ENCODE measurements around the gene PIK3R2. TPM values are rescaled to one million over a fixed set of nuclear protein-coding genes. Genes with fewer than 3 reads are reported as not detected.

PIK3R2 gene
- total and polyA plus RNA-seq, 2 experiments from 2014 or later, result 8.5 to 66.6 TPM

- TF ChIP-seq ZNF462 (CRISPR knock-in tag; IDR thresholded peaks at IDR 0.05) (no peak), ZNF114 (CRISPR knock-in tag; IDR thresholded peaks at IDR 0.05) (no peak), ETS1 (IDR thresholded peaks at IDR 0.05) (no peak), EZH2phosphoT487 (IDR thresholded peaks at IDR 0.05; ENCODE audit: unreplicated experiment) (no peak)
- TF ChIP-seq, protein P1, sequence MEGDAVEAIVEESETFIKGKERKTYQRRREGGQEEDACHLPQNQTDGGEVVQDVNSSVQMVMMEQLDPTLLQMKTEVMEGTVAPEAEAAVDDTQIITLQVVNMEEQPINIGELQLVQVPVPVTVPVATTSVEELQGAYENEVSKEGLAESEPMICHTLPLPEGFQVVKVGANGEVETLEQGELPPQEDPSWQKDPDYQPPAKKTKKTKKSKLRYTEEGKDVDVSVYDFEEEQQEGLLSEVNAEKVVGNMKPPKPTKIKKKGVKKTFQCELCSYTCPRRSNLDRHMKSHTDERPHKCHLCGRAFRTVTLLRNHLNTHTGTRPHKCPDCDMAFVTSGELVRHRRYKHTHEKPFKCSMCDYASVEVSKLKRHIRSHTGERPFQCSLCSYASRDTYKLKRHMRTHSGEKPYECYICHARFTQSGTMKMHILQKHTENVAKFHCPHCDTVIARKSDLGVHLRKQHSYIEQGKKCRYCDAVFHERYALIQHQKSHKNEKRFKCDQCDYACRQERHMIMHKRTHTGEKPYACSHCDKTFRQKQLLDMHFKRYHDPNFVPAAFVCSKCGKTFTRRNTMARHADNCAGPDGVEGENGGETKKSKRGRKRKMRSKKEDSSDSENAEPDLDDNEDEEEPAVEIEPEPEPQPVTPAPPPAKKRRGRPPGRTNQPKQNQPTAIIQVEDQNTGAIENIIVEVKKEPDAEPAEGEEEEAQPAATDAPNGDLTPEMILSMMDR (conservative IDR thresholded peaks at IDR 0.05; ENCODE audit: low read depth in 2 of 2), result no peak
Measured at GRCh38 chr19:18197306-18197705, 44.3 kb downstream of the PIK3R2 start (continued).

GRCh38 chr19:18197941-18198340 lies 45.0 kb downstream of the PIK3R2 start:
- Histone ChIP-seq H3K4me1 (ENCODE audit: insufficient read depth) (peaks cover 8% of the 10 kb centered on the region; the same call in 1 of the 2 replicates), H3K36me3 (ENCODE audit: insufficient read depth) (peaks cover 11% of the 10 kb centered on the region; the same call in 1 of the 2 replicates), H2AFZ (no peak overlapping the region), H3K4me3 (no peak overlapping the region), H3K4me2 (no peak overlapping the region), H4K20me1 (replicated peaks; ENCODE audit: insufficient read depth) (peaks cover 19% of the 10 kb centered on the region), H3K27ac (ENCODE audit: low read depth) (no peak overlapping the region), H3K79me2 (replicated peaks; ENCODE audit: insufficient read depth) (peaks cover 12% of the 10 kb centered on the region), H3K9me2 (ENCODE audit: insufficient read depth) (no peaks in the 10 kb centered on the region), H3K27me3 (ENCODE audit: insufficient read depth) (no peaks in the 10 kb centered on the region), H3F3A (replicated peaks; ENCODE audit: low read depth) (peaks cover 23% of the 10 kb centered on the region; the same call in 1 of the 2 replicates)
- ATAC-seq, result no peak
- Mint-ChIP-seq H3K4me1 (peaks cover 16% of the 10 kb centered on the region; the same call in 2 of the 3 replicates), H3K9me3 (peaks cover under 1% of the 10 kb centered on the region; the same call in 1 of the 3 replicates), H3K4me3 (no peak overlapping the region), H3K27me3 (ENCODE audit: insufficient read depth, low read depth, poor library complexity) (peaks cover 16% of the 10 kb centered on the region), H3K27ac (no peak overlapping the region; the same call in 1 of the 2 replicates), H3K36me3 (ENCODE audit: low read depth) (peaks cover 45% of the 10 kb centered on the region)
- no peak for DNase-seq (ENCODE audit: low spot score)
- TF ChIP-seq, protein P1 (conservative IDR thresholded peaks at IDR 0.05; ENCODE audit: low read depth in 2 of 2), result no peak
- TF ChIP-seq STAT1 (IDR thresholded peaks at IDR 0.05; ENCODE audit: unreplicated experiment) (no peak), ZNF114 (CRISPR knock-in tag; IDR thresholded peaks at IDR 0.05) (no peak), JUNB (IDR thresholded peaks at IDR 0.05; ENCODE audit: unreplicated experiment) (no peak), ETS1 (IDR thresholded peaks at IDR 0.05) (no peak), NANOG (IDR thresholded peaks at IDR 0.05; ENCODE audit: borderline replicate concordance) (no peak)

Measured in GM23338 (cell line).